Heart left ventricle (tissue), 16 donors: ENCODE data around the gene GPR183. TPM values are rescaled to one million over a fixed set of nuclear protein-coding genes. Genes with fewer than 3 reads are reported as not detected.

Experiments used
- ATAC-seq, 4 donors: fragments of 200-7000 bp; cut with Tn5 transposase; one replicate each; pipeline ENCODE4 v1.9.1; 2020 to 2022; ENCODE audit warnings: moderate library complexity in 4 of 4, mild to moderate bottlenecking in 3 of 4, moderate number of reproducible peaks in 1 of 4
- DNase-seq, 5 donors: peaks; one replicate each; pipeline ENCODE4 v3.0.0-alpha.2; 2020
- H3K27ac ChIP-seq, 12 donors: fragments of 200-600 bp; sonication (generic) in 4 of 12; one replicate each; pipeline versions ENCODE4 v1.5.0 to v1.8.0; 2016 to 2022; ENCODE audit warnings: mild to moderate bottlenecking in 2 of 12
- H3K27me3 ChIP-seq, 9 donors: fragments of 200-600 bp; sonication (generic) in 2 of 9; one replicate each; pipeline versions ENCODE4 v1.5.1 to v1.8.0; 2016 to 2022; ENCODE audit warnings: mild to moderate bottlenecking in 3 of 9
- H3K36me3 ChIP-seq, 9 donors: fragments of 200-600 bp; sonication (generic) in 2 of 9; one replicate each; pipeline versions ENCODE4 v1.5.0 to v1.8.0; 2018 to 2022; ENCODE audit warnings: mild to moderate bottlenecking in 2 of 9
- H3K4me1 ChIP-seq, 12 donors: fragments of 200-600 bp; sonication (generic) in 4 of 12; one replicate each; pipeline versions ENCODE4 v1.5.0 to v1.8.0; 2016 to 2022; ENCODE audit warnings: mild to moderate bottlenecking in 3 of 12
- H3K4me3 ChIP-seq, 12 donors: fragments of 200-600 bp; sonication (generic) in 4 of 12; one replicate each; pipeline versions ENCODE4 v1.5.0 to v1.8.0; 2017 to 2022; ENCODE audit warnings: mild to moderate bottlenecking in 9 of 12, moderate library complexity in 4 of 12
- H3K9me3 ChIP-seq, 12 donors: fragments of 200-600 bp; sonication (generic) in 4 of 12; one replicate each; pipeline versions ENCODE4 v1.5.0 to v1.8.0; 2016 to 2022; ENCODE audit warnings: mild to moderate bottlenecking in 1 of 12
- POLR2A ChIP-seq, 2 donors: fragments of 450-650 bp; IDR thresholded peaks; one replicate each; pipeline ENCODE4 v1.6.1; 2017; ENCODE audit warnings: antibody characterized with exemption in 2 of 2, mild to moderate bottlenecking in 2 of 2, moderate library complexity in 2 of 2
- WGBS, 4 donors: extraction: QIAGEN DNeasy Blood & Tissue Kit in 2 of 4; methylation state at CpG; one replicate each; pipeline versions ENCODE4 v1.1.5 to v1.1.7; 2013 to 2018; 5-methylcytosine and 5-hydroxymethylcytosine counted together
- intact Hi-C, 10 donors: fragments of 100-400 bp; cut with DNase I; formaldehyde crosslinking; loops; one replicate each; pipeline versions ENCODE4 v1.11.1 to v1.14.2; 2022
- polyA plus RNA-seq, 2 donors: library from polyadenylated mRNA; stranded (reverse); fragments of 200-250 nt; gene quantifications; one replicate each; pipeline ENCODE4 v1.2.3, GENCODE V29; 2013
- total RNA-seq, 9 donors: library from RNA; depleted of rRNA in 2 of 9; stranded (reverse); fragments of >200 nt in 2 of 9; fragmentation: NEBNext Ultra II Directional in 3 of 9; extraction: Animal tissue kit (Norgen Biotek cat#: 25700) in 3 of 9; gene quantifications; one replicate each; pipeline versions ENCODE4 v1.1.0 to v1.2.4, GENCODE V29; 2016 to 2023
- TF ChIP-seq, protein P1 (sequence below), 12 donors: fragments of 200-600 bp; sonication (generic) in 4 of 12; IDR thresholded peaks; one replicate each; pipeline versions ENCODE4 v1.5.0 to v1.8.0; 2018 to 2022; ENCODE audit warnings: antibody characterized with exemption in 12 of 12, mild to moderate bottlenecking in 5 of 12
- donor health status: ischemic (EF 13 %, LVEDD 7.1; RV severe dilation, severe dysfunction).
- donor health status: healthy with polysubstance abuse.
- donor health status: DM: no; HTN: yes; CAD: no.
- donor health status: DM: no; HTN: no; CAD: no.
- donor health status: ischemic (EF 25% LVEDD 6.9; RV normal size, moderate dysfunction).
- donor health status: ischemic (EF 25% LVEDD 5.7; RV mildly dilated, moderate dysfunction).
- donor health status: healthy.
- donor health status: DM: yes; HTN: yes; CAD: no.
- donor health status: ischemic (EF 35%, LVEDD 5.7; RV mildly dilated, moderate dysfunction).
- donor health status: nonischemic (EF 11% LVEDD 7.7; RV severe dilation, severe dysfunction).
- donor health status: DM: yes; HTN: yes; CAD: no.
- donor health status: PGD.
- donor health status: ischemic (EF 29% LVEDD 5.4; RV normal size, mild dysfunction).
- donor health status: nonischemic (EF 23%, LVEDD 6.1; RV moderate dilation, normal function).

Gene GPR183
- total and polyA plus RNA-seq, 11 donors: 0.69 to 7.6 (median 1.5) TPM

- H3K36me3 ChIP-seq: peaks cover 0 to 4% (median 0%) of the 10 kb centered on the region in 9 donors
- ATAC-seq (peak in 2 of 4 donors; percentile 31 to 33), DNase-seq (no peak)
- intact Hi-C loops: no loop called here
- H3K4me1 ChIP-seq: peaks cover 0 to 85% (median 8%) of the 10 kb centered on the region in 12 donors
- peak overlapping the region in 1 of 12 donors; percentile 57 for H3K4me3 ChIP-seq
- 93 to 96% (median 94%) methylated on average over 8 of the region's 8 CpGs for WGBS, 4 donors
- H3K9me3 ChIP-seq: no peaks in the 10 kb centered on the region
- TF ChIP-seq POLR2A (IDR thresholded peaks at IDR 0.05): no peak
- TF ChIP-seq, protein P1, sequence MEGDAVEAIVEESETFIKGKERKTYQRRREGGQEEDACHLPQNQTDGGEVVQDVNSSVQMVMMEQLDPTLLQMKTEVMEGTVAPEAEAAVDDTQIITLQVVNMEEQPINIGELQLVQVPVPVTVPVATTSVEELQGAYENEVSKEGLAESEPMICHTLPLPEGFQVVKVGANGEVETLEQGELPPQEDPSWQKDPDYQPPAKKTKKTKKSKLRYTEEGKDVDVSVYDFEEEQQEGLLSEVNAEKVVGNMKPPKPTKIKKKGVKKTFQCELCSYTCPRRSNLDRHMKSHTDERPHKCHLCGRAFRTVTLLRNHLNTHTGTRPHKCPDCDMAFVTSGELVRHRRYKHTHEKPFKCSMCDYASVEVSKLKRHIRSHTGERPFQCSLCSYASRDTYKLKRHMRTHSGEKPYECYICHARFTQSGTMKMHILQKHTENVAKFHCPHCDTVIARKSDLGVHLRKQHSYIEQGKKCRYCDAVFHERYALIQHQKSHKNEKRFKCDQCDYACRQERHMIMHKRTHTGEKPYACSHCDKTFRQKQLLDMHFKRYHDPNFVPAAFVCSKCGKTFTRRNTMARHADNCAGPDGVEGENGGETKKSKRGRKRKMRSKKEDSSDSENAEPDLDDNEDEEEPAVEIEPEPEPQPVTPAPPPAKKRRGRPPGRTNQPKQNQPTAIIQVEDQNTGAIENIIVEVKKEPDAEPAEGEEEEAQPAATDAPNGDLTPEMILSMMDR (IDR thresholded peaks at IDR 0.05): no peak
- H3K27me3 ChIP-seq: no peaks in the 10 kb centered on the region
- peak overlapping the region in 1 of 12 donors; percentile 78 for H3K27ac ChIP-seq
Observed at GRCh38 chr13:99302637-99303505, 4.3 kb downstream of the GPR183 start.

DNA sequence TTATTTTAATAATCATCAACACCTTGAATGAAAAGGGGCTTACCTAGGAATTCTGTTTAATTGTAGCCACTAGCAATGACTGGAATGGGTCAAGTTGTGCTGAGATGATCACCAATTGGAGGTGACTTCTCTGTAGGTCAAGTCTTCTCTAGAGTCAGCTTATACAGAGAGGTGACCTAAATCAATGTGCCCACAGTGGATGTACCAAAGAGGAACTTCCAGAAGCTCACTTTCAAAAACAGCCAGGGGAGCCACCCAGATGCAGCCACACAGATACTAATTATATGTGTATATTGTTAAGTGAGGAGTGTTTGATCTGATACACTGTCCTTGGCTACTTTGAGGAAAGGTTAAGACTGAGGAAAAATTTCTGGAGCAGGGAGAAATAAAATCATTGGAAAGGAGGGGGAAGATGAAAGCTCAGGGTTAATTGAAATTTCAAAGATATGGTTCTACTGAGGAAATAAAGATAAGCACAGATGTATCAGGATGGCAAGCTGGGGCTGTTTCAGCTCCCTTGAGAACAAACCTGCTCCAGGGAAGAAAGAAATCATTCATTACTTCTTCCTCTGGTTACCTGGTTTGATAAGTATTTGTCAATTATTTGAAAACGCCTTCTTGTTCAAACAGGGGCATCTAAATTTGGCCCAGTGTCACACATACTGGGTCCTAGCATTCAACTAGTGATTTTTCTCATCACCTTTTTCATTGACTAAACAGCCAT lies 5.1 kb downstream of the GPR183 start:
- DNase-seq (no peak), ATAC-seq (no peak)
- peak overlapping the region in 1 of 12 donors; percentile 78 for H3K27ac ChIP-seq
- H3K9me3 ChIP-seq: no peaks in the 10 kb centered on the region
- H3K36me3 ChIP-seq: peaks cover 0 to 4% (median 0%) of the 10 kb centered on the region in 9 donors
- H3K4me1 ChIP-seq: peaks cover 0 to 85% (median 2%) of the 10 kb centered on the region in 12 donors
- intact Hi-C loops: no loop called here
- TF ChIP-seq, protein P1 (IDR thresholded peaks at IDR 0.05): no peak
- TF ChIP-seq POLR2A (IDR thresholded peaks at IDR 0.05): no peak
- 86 to 100% (median 97%) methylated on average over 1 of the region's 1 CpG for WGBS, 4 donors
- H3K4me3 ChIP-seq: no peak overlapping the region
- no peaks in the 10 kb centered on the region for H3K27me3 ChIP-seq

DNA sequence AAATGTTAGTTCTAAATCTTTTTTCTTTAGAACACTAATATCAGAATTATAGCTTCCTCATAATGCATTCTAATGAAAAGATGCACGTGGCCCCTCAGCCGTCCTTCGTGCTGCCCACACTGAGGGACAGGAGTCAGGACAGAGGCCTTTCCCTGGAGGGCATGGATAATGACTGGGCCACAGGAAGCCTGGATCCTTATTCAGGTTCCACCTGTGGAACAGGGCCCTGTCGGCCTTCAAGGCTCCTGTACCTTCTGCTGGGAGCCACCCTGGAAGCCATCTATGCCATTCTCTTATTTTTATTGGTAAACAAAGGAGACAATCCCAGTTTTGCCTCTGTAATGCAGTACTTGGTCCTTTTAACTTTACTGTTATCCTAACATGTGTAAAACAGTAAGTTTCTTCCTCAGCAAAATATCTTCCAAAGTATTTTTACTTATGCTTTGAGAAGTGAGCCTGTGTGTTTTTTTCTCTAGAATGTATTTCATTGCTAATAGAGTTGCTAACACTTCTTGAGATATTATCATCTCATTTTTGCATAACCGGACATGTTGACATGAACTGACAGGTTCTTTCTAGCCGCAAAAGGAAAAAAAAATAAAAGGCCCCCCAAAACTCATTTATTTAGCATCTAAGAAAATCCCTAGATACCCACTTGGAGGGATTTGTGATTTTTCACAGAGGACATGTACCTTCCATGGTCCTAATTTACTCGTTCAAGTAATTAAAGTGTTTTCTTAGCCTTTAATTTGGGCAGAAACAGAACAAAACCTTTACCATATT lies 6.0 kb downstream of the GPR183 start:
- no peak for ATAC-seq
- Histone ChIP-seq H3K9me3 (no peaks in the 10 kb centered on the region), H3K27me3 (no peaks in the 10 kb centered on the region), H3K27ac (peak overlapping the region in 1 of 12 donors; percentile 78), H3K36me3 (peaks cover 0 to 4% (median 0%) of the 10 kb centered on the region in 9 donors), H3K4me3 (no peak overlapping the region), H3K4me1 (peaks cover 0 to 83% (median 0%) of the 10 kb centered on the region in 12 donors)
- TF ChIP-seq POLR2A (IDR thresholded peaks at IDR 0.05): no peak
- TF ChIP-seq, protein P1 (IDR thresholded peaks at IDR 0.05): no peak
- no peak for DNase-seq
- WGBS, 4 donors: 91 to 94% (median 93%) methylated on average over 7 of the region's 7 CpGs
- intact Hi-C loops: no loop called here
